HG03565 (cell line): Measurements from ENCODE around the gene MINPP1.
"Not testable (repeated sequence)": the region's sequence is repeated elsewhere in the genome, so short reads cannot be mapped to it uniquely, and the experiment has no call there.

Experiments
- ATAC-seq: cut with Tn5 transposase; IDR thresholded peaks from one replicate; pipeline ENCODE4 v1.9.1; 2021; ENCODE audit warnings: mild to moderate bottlenecking, moderate library complexity; ENCODE audit not compliant: unreplicated experiment

The MINPP1 gene, protein sequence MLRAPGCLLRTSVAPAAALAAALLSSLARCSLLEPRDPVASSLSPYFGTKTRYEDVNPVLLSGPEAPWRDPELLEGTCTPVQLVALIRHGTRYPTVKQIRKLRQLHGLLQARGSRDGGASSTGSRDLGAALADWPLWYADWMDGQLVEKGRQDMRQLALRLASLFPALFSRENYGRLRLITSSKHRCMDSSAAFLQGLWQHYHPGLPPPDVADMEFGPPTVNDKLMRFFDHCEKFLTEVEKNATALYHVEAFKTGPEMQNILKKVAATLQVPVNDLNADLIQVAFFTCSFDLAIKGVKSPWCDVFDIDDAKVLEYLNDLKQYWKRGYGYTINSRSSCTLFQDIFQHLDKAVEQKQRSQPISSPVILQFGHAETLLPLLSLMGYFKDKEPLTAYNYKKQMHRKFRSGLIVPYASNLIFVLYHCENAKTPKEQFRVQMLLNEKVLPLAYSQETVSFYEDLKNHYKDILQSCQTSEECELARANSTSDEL

DNA sequence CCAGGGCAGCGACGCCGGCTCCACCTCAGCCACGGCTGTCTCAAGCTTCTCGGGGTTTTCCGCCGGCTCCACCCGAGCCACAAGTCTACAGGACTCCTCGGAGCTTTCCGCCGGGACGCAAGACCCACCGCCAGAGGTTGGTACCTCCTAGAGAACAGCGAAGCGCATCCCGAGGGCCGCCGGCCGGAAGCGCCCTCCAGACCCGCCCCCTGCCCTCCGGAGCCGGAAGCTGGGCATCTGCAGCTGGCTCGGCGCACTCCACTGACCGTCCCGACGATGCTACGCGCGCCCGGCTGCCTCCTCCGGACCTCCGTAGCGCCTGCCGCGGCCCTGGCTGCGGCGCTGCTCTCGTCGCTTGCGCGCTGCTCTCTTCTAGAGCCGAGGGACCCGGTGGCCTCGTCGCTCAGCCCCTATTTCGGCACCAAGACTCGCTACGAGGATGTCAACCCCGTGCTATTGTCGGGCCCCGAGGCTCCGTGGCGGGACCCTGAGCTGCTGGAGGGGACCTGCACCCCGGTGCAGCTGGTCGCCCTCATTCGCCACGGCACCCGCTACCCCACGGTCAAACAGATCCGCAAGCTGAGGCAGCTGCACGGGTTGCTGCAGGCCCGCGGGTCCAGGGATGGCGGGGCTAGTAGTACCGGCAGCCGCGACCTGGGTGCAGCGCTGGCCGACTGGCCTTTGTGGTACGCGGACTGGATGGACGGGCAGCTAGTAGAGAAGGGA, at the start of gene MINPP1:
TSS of gene MINPP1 (plus strand) at position 254 of the 726 bp plus-strand sequence. CDS start at position 277, 23 bp downstream.
- peak; percentile 82 for ATAC-seq

DNA sequence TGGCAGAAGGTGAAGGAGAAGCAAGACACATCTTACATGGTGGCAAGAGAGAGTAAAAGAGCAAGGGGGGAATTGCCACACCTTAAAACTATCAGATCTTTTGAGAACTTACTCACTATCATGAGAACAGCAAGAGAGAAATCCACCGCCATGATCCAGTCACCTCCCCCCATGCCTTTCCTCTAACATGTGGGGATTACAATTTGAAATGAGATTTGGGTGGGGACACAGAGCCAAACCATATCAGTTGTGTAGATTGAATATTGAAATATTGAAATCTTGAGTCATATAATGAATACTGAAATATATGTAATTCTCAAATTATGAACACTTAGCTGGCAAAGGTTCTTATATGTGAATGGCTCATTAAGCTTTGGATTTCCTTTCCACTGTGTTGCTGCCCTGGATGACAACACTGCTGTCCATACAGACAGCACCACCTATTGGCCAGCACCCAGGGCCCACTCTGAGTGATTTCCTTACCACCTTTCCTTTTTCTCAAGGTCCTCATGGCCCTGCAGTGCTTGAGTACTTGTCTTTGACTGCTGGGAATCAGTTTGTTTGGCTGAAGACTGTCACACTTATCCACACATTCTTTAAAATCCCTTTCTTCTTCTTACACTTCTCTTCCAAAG, 48.0 kb upstream of the MINPP1 start:
- ATAC-seq: not testable (repeated sequence)

DNA sequence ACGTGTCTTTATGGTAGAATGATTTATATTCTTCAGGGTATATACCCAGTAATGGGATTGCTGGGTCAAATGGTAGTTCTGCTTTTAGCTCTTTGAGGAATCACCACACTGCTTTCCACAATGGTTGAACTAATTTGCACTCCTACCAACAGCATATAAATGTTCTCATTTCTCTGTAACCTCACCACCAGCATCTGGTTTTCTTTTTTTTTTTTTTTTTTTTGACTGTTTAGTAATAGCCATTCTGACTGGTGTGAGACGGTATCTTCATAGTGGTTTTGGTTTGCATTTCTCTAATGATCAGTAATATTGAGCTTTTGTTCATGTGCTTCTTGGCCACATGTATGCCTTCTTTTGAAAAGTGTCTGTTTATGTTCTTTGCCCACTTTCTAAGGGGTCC, 42.9 kb upstream of the MINPP1 start:
- ATAC-seq: not testable (repeated sequence)

DNA sequence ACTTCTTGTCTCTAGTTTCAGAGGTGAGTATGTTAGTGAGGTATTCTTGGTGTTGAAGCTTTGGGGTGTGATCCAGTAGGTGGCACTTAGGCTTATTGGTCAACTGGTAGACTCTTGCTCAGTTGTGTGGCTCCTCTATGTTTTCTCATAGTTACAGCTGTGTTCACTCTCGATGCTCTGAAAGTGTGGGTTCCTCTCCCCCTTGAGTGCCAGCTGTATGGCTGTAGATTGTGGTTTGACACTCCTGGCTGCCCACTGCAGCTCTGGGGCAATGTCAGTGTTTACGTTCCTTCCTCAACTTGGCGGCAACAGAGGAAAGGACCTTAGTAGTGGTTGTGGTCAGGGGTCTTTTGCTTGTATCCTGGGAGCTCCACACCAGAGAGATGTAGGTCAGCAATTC, 37.8 kb upstream of the MINPP1 start:
- ATAC-seq: not testable (repeated sequence)

DNA sequence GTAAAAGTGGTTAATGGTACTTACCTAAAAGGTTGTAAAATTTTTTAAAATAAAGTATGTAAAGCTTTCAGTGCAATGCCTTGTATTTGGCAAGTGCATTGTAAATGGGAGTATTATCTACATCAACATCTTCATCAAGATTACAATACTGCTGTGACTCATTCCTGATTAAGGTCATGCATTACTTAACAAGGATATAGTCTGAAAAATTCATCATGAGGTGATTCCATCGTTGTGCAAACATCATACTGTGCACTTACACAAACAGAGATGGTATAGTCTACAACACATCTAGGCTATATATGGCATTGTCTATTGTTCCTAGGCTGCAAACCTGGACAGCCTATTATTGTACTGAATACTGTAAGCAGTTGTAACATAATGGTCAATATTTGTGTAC, 16.0 kb upstream of the MINPP1 start:
- not testable (repeated sequence) for ATAC-seq

DNA sequence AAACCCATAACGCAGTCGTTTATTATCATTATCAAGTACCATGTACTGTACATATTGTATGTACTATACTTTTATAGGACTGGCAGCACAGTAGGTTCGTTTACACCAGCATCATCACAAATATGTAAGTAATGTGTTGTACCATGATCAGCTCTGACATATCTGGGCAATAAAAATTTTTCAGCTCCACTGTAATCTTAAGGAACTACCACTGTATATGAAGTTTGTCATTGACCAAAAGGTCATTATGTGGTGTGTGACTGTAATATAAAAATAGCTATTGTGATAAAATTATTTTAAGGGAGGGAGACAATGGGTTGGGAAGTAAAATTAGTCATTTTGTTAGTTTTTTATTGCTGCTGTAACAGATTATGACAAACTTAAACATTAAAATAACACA, 14.4 kb upstream of the MINPP1 start:
- ATAC-seq: not testable (repeated sequence)

DNA sequence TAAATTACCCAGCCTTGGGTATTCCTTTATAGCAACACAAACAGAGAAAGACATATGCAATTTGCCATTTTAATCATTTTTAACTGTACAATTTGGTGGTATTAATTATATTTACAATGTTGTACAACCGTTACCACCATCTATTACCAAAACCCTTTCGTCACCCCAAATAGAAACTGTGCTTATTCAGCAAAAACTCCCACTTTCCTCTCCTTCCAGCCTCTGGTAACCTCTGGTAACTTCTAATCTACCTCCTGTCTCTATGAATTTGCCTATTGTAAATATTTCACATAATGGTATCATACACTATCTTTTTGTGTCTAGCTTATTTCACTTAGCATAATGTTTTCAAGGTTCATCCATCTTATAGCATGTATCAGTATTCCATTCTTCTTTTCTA, 12.2 kb upstream of the MINPP1 start:
- not testable (repeated sequence) for ATAC-seq

DNA sequence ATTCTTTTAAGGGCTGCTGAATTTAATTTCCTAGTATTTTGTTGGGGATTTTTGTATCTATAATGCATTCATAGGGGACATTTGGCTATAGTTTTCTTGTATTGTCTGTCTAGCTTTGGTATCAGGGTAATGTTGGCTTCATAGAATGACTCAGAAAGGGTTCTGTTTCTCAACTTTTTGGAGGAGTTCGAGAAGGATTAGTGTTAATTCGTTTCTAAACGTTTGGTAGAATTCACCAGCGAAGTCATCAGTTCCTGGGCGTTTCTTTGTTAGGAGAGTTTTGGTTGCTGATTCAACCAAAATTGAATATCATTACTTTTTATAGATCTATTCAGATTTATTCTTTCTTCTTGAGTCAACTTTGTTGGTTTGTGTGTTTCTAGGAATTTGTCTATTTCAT, 9.2 kb upstream of the MINPP1 start:
- ATAC-seq: not testable (repeated sequence)

DNA sequence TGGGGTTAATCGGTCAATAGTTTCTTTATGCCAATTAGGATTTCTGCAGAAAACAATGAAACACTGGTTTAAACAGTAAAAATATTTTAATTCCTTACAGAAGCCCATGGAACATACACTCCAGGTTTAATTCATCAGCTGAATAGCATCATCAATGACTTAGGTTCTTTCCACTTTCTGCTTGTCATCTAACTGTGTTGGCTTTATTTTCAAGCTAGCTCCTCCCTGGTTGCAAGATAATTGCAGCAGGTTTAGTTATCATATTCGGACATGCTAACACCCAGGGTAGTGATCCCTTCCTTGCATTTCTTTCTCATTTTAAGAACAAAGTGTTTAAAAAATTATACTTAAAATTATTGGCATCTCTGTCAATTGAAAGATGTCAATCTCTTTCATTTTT, 7.3 kb upstream of the MINPP1 start:
- ATAC-seq: not testable (repeated sequence)

DNA sequence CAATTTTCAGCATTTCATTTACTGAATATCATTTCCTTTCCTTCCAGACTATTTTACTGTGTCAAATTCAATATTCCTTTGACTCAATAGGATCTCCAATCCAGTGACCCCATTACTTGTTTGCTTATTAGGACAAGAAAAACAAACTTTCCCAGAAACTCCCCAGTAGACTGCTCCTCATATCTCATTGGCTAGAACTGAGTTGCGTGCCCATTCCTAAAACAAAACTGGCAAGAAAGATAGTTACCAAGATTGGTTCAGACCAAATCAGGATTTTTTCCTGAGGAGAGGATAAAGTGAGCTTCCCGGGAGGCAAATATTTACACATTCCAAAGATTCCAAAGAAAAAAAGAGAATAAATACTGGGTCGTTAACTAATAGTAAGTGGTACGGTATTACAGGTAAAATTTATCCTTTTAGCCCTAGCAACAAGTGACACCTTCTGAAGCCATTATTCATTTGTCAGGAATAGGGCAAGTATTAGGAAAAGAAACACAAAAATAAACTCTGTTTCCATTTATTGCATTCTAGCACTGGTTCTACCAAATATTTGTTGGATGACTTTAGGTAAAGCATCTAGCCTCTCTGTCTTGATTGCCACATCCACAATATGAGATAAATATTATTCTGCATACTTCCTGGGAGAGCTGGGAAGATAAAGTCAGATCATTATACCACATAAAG, 6.4 kb upstream of the MINPP1 start:
- not testable (repeated sequence) for ATAC-seq

DNA sequence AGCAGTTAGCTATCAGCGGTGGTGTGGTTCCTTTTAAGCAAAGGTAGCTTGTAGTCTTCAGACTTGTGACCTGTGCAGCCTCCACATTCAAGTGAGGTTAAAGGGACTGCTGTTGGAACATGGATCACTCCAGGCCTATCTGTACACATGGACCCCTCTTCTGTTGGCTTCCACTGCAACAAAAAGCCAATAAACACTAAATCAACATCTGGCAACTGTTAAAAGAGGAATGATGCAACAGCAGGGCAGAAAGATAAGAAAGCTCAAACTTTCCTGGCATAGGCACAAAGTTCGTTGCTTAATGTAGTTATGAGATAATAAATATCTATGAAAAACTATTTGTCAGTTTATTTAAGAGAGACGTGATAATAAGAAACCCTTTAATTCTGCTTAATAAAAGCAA, 4.0 kb upstream of the MINPP1 start:
- ATAC-seq: no peak

DNA sequence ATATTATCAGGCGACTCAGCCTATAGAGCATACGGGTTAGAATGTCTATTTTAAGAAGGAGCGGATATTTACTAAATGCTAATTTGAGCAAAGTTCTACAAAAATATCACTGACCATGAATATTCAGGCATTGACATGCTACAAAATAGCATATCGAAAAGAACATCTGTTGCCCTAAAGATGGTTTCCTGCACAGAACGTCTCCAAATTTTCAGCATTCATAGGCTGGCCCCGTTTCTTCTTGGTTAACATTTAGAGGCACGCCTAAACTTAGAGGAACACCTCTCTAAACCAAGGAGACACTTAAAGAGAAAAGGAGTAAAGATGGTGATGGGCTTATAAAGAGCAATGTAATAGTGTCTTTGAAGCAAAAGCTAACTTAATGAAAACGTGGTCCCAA, 1.3 kb upstream of the MINPP1 start:
- no peak for ATAC-seq

DNA sequence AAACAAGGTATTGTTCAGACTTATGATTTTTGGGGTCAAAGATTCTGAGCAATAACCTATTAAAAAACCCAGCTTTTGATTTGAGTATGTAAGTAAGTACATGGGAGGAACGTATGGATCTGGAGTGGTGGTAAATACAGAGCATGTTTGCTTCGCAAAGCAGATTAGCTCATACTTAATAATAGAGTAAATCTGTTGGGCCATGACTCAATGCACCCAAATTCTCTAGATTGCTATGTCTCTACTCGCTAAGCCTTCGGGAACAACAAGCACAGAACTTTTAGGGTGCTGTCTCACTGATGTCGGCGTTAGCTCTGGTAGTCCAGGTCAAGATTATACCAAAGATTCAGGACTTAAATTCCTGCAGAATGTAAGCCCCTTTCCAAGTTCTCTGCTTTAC, 807 bp upstream of the MINPP1 start:
- ATAC-seq: no peak

DNA sequence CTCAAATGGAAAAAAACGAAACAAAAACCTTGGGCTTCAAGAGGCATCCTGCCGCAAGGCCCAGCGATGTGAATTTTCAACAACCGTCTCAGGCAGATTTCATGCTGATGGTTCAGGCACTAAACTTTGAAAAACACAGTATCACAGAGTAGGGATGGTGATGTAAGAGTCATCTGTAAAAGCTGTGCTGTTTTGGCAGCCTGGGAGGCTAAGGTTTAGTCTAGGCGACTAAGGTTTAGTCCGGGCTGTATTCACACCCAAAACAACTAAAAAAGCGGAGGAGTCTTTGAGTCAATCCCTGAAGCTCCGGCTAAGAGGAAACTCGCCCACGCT, 420 bp upstream of the MINPP1 start:
- ATAC-seq: no peak

DNA sequence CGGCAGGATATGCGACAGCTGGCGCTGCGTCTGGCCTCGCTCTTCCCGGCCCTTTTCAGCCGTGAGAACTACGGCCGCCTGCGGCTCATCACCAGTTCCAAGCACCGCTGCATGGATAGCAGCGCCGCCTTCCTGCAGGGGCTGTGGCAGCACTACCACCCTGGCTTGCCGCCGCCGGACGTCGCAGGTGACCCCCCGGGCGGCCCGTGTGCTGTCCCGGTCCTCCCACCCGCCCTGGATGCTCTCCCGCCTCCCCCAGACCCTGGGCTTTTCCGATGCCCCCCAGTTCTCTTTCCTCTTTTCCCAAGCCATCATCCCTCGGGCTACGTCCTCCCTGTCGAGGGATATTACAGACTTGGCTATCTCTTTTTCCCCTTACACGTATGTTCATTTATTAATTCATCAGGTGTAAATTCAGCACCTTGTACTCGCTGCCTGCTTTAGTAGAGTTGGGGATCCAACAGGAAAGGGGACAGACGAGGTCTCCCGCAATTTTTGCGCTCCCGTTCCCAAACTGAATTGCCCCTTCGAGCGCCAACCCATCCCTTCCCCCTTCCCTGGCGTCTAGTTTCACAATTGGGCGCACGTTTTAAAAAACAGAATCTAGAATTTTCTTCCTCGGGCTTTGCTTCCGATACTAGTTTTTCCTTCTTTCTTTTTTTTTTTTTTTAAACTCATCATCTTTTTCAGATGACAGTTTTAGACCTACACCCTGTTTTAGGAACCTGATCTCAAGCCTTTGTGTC, 846 bp downstream of the MINPP1 start:
- ATAC-seq: peak; percentile 33

DNA sequence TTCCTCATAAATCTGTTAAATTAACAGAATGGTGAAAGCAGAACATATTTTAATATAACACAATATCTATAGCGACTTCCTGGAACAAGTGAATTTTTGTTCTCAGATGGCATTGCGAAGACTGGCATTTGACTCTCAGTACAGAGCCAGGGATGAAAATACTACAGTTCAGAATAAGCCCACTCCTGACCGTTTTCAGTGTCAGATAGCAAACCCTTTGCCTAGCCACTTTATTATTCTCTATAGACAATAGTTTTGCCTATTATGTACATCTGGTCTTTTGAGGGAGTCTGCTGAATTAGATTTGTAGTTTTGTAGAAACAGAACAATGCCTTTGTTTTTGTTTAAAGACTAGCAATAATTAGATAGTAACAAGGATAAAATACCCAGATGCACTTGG, 2.3 kb downstream of the MINPP1 start:
- no peak for ATAC-seq

DNA sequence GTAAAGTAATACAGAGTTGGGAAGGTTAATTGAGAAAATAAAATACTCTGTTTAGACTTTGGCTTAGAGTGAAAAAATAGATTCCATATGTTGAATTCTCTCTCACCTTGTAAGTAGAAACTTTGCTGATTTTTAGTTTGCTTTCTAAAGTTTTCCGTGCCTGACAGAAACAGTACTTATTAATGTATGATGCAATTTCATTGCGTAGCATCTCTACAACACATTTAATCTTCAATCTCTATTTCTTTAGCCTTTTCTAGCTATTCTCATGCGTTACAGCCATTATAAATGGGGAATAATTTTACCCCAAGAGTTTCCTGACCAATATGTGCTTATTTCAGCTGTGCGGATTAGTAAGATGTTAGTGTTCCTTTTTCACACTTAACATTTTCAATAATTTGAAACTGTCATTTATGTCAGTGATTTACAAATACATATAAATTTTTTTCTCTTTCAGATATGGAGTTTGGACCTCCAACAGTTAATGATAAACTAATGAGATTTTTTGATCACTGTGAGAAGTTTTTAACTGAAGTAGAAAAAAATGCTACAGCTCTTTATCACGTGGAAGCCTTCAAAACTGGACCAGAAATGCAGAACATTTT, 3.3 kb downstream of the MINPP1 start:
- ATAC-seq: no peak

DNA sequence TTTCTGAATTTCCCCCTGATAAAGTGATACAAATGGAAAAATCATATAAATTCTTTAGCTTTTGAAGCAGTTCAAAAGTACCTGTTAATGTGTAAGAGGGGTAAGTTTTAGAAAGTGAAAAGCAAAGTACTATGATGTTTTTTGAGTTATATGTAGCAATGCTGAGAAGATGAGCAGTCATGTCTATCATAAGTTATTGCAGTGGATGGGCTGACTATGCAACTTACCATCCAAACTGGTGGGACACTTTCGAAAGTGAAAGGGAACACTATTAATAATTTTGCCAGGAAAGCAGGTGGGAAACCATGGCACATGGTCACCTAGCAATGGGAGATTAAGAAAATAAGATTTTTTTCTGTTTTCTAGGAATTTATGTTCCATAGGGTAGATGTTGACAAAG, 4.1 kb downstream of the MINPP1 start:
- no peak for ATAC-seq

DNA sequence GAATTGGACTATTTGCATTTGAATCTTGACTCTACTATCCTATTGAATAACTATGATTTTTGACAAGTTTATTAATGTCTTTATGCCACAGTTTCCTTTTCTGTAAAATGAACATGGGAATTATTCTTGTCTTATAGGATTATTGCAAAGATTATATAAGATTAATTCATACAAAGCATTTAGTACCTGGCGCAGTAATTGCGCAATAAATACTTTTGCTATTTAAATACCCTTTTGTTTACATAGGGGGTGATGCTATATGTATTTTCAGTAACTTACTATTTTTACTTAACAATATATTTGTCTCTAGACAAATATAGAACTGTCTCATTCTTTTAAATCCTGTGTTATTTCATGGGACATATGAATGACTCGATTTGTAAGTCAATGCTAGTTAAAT, 5.3 kb downstream of the MINPP1 start:
- ATAC-seq: no peak

DNA sequence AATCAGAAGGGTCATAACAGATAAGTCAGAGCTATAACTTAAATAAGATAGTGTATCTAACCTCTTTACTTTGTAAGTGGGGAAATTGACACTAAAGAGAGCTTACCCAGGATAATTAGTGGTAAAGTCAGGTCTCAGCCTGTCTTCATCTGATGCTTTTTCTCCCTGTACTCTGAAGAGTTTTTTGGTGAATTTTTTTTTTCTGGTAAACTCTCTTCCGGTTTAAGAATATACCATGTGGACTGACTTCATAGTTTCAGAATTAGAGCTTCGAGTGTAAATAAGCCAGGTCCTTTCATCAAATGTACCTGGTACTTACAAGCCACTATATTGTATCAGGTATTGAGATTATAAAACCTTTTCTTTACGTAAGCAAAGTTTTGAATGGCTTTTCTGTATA, 6.8 kb downstream of the MINPP1 start:
- ATAC-seq: no peak
